Measurements from ENCODE around the gene LRRC23.

LRRC23 gene

GRCh38 chr12:6937481-6938352, 33.1 kb downstream of the LRRC23 start:
- H3K4me3 ChIP-seq (ENCODE audit: low read depth, low read length, poor library complexity, severe bottlenecking) = peak overlapping the region; percentile 73
- H3K27ac ChIP-seq (ENCODE audit: low read depth, low read length, poor library complexity, severe bottlenecking) = peak overlapping the region; percentile 73
- H4K20me1 ChIP-seq (ENCODE audit: insufficient read depth, low read length) = no peaks in the 10 kb centered on the region
- peak overlapping the region; percentile 79 for H3K9ac ChIP-seq (ENCODE audit: low read length)
- peaks cover 3% of the 10 kb centered on the region; the same call in 1 of the 2 replicates for H3K36me3 ChIP-seq (ENCODE audit: insufficient read depth, low read length)
- H3K4me1 ChIP-seq (ENCODE audit: insufficient read depth, low read length, severe bottlenecking) = peaks cover 24% of the 10 kb centered on the region
- H3K4me2 ChIP-seq (ENCODE audit: low read length) = peak overlapping the region; percentile 87
- no peaks in the 10 kb centered on the region for H3K79me2 ChIP-seq (ENCODE audit: insufficient read depth, low read length)
- TF ChIP-seq EZH2 (IDR thresholded peaks at IDR 0.05; ENCODE audit: borderline replicate concordance, low read length) = no peak
- peak; percentile 96 for TF ChIP-seq CTCF (IDR thresholded peaks at IDR 0.05; ENCODE audit: low read length)
- H3K27me3 ChIP-seq (ENCODE audit: insufficient read depth, low read length) = no peaks in the 10 kb centered on the region
- no peaks in the 10 kb centered on the region for H3K9me3 ChIP-seq (ENCODE audit: low read length)
- no peaks in the 10 kb centered on the region for H3K9me2 ChIP-seq (ENCODE audit: low read depth, low read length)
- no peaks in the 10 kb centered on the region for H3F3A ChIP-seq (ENCODE audit: insufficient read depth, low read length)
- peak overlapping the region; percentile 3; the same call in 1 of the 2 replicates for H2AFZ ChIP-seq (ENCODE audit: low read length)

DNA sequence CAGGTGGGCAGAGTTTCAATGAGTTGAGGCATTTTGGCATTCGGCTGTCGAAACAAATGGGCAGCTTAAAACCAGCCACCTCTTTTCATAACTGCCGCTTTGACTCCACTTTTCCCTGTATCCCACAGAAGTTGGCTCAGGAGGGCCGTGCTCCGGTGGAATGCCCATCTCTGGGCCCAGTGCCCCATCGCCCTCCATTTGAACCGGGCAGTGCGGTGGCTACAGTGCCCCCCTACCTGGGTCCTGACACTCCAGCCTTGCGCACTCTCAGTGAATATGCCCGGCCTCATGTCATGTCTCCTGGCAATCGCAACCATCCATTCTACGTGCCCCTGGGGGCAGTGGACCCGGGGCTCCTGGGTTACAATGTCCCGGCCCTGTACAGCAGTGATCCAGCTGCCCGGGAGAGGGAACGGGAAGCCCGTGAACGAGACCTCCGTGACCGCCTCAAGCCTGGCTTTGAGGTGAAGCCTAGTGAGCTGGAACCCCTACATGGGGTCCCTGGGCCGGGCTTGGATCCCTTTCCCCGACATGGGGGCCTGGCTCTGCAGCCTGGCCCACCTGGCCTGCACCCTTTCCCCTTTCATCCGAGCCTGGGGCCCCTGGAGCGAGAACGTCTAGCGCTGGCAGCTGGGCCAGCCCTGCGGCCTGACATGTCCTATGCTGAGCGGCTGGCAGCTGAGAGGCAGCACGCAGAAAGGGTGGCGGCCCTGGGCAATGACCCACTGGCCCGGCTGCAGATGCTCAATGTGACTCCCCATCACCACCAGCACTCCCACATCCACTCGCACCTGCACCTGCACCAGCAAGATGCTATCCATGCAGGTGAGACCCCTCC, 34.0 kb downstream of the LRRC23 start:
- peak overlapping the region; percentile 60 for H3K9ac ChIP-seq (ENCODE audit: low read length)
- H3F3A ChIP-seq (ENCODE audit: insufficient read depth, low read length) = no peaks in the 10 kb centered on the region
- peak overlapping the region; percentile 1 for H3K27ac ChIP-seq (ENCODE audit: low read depth, low read length, poor library complexity, severe bottlenecking)
- no peaks in the 10 kb centered on the region for H4K20me1 ChIP-seq (ENCODE audit: insufficient read depth, low read length)
- peak overlapping the region; percentile 3; the same call in 1 of the 2 replicates for H2AFZ ChIP-seq (ENCODE audit: low read length)
- no peaks in the 10 kb centered on the region for H3K79me2 ChIP-seq (ENCODE audit: insufficient read depth, low read length)
- H3K4me2 ChIP-seq (ENCODE audit: low read length) = peak overlapping the region; percentile 60
- H3K27me3 ChIP-seq (ENCODE audit: insufficient read depth, low read length) = no peaks in the 10 kb centered on the region
- H3K4me1 ChIP-seq (ENCODE audit: insufficient read depth, low read length, severe bottlenecking) = peaks cover 31% of the 10 kb centered on the region
- no peaks in the 10 kb centered on the region for H3K9me3 ChIP-seq (ENCODE audit: low read length)
- H3K36me3 ChIP-seq (ENCODE audit: insufficient read depth, low read length) = peaks cover under 1% of the 10 kb centered on the region; the same call in 1 of the 2 replicates
- no peaks in the 10 kb centered on the region for H3K9me2 ChIP-seq (ENCODE audit: low read depth, low read length)
- H3K4me3 ChIP-seq (ENCODE audit: low read depth, low read length, poor library complexity, severe bottlenecking) = peak overlapping the region; percentile 73
- TF ChIP-seq EZH2 (IDR thresholded peaks at IDR 0.05; ENCODE audit: borderline replicate concordance, low read length) (no peak), CTCF (IDR thresholded peaks at IDR 0.05; ENCODE audit: low read length) (no peak)

- no peak for TF ChIP-seq CTCF (IDR thresholded peaks at IDR 0.05; ENCODE audit: low read length)
- no peak for TF ChIP-seq EZH2 (IDR thresholded peaks at IDR 0.05; ENCODE audit: borderline replicate concordance, low read length)
- Histone ChIP-seq H4K20me1 (ENCODE audit: insufficient read depth, low read length) (no peaks in the 10 kb centered on the region), H3K9ac (ENCODE audit: low read length) (no peak overlapping the region; the same call in 1 of the 2 replicates), H3K9me2 (ENCODE audit: low read depth, low read length) (no peaks in the 10 kb centered on the region), H3K79me2 (ENCODE audit: insufficient read depth, low read length) (no peaks in the 10 kb centered on the region), H2AFZ (ENCODE audit: low read length) (no peak overlapping the region), H3K4me2 (ENCODE audit: low read length) (no peak overlapping the region), H3K4me1 (ENCODE audit: insufficient read depth, low read length, severe bottlenecking) (peaks cover 37% of the 10 kb centered on the region), H3F3A (ENCODE audit: insufficient read depth, low read length) (no peaks in the 10 kb centered on the region), H3K4me3 (ENCODE audit: low read depth, low read length, poor library complexity, severe bottlenecking) (no peak overlapping the region), H3K9me3 (ENCODE audit: low read length) (no peaks in the 10 kb centered on the region), H3K27ac (ENCODE audit: low read depth, low read length, poor library complexity, severe bottlenecking) (no peak overlapping the region), H3K36me3 (ENCODE audit: insufficient read depth, low read length) (no peaks in the 10 kb centered on the region), H3K27me3 (ENCODE audit: insufficient read depth, low read length) (no peaks in the 10 kb centered on the region)
Measured at GRCh38 chr12:6939191-6939540, 34.5 kb downstream of the LRRC23 start.
